Brain microvascular endothelial cell (primary cell): Measurements from ENCODE around the gene DENND4A.
"Not testable (repeated sequence)": the region's sequence is repeated elsewhere in the genome, so short reads cannot be mapped to it uniquely, and the experiment has no call there.

Source experiments
- DNase-seq: peaks from one replicate; pipeline ENCODE4 v3.0.0-alpha.2; 2020
- H3K27ac ChIP-seq: fragments of 250-450 bp; sonication (Bioruptor Pico); 2 replicates; pipeline ENCODE4 v1.5.1; 2020; ENCODE audit warnings: mild to moderate bottlenecking, moderate library complexity
- H3K27me3 ChIP-seq: fragments of 250-450 bp; sonication (Bioruptor Pico); replicated peaks from 2 replicates; pipeline ENCODE4 v1.5.1; 2020; ENCODE audit warnings: mild to moderate bottlenecking
- H3K36me3 ChIP-seq: fragments of 250-450 bp; sonication (Bioruptor Pico); replicated peaks from 2 replicates; pipeline ENCODE4 v1.5.1; 2020; ENCODE audit warnings: mild to moderate bottlenecking
- H3K4me3 ChIP-seq: 2 replicates; pipeline ENCODE4 v1.5.1; 2011; ENCODE audit warnings: low read depth, mild to moderate bottlenecking, control low read depth, low read length, moderate library complexity
- in situ Hi-C: cut with HindIII; loops from 2 replicates; pipeline ENCODE4 v1.10.0; 2017; ENCODE audit warnings: low sequenced_read_pairs, low pct_ligation_motif_present
- TF ChIP-seq, protein P1 (sequence below): IDR thresholded peaks from 2 replicates; pipeline ENCODE4 v1.5.1; 2011; ENCODE audit warnings: low read depth, mild to moderate bottlenecking, moderate library complexity, low read length, control low read depth, inconsistent platforms; ENCODE audit errors: missing control alignments

DENND4A gene

DNA sequence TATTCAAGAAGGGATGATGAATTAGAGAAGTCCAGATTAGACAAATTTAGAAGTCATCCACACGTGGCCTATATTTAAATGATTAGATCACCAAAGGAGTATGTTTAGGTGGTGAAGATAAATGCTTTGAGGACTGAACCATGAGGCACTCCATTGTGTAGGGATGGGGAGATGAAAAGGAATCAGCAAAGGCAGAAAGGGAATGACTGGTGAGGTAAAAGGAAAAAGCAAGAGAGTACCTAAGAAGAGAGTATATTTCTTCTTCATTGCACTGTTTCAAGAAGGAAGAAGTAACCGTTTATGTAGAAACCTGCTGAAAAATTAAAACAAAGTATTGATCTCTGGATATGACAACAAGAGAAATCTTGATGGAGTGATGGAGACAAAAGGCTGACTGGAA lies 40.7 kb downstream of the DENND4A start:
- no peaks in the 10 kb centered on the region for H3K27me3 ChIP-seq
- no peak for DNase-seq
- in situ Hi-C loops: no loop called here

DNA sequence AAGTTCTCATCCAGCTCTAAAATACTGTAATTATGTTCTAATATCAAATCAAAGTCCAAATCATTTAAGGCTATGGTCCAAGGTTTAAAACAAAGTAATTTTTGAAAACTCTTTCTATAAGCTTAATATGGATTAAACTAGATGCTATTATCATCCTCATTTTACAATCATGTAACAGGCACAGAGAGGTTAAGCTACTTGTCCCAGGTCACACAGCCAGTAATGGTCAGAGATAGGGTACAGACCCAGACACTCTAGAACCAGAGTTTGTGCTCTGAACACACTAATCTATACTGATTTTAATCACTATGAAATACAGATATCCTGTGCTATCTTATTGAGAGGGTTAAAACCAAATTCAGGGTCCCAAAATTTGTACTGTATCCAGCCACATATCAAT lies 44.8 kb downstream of the DENND4A start:
- in situ Hi-C loops: no loop called here
- TF ChIP-seq, protein P1, sequence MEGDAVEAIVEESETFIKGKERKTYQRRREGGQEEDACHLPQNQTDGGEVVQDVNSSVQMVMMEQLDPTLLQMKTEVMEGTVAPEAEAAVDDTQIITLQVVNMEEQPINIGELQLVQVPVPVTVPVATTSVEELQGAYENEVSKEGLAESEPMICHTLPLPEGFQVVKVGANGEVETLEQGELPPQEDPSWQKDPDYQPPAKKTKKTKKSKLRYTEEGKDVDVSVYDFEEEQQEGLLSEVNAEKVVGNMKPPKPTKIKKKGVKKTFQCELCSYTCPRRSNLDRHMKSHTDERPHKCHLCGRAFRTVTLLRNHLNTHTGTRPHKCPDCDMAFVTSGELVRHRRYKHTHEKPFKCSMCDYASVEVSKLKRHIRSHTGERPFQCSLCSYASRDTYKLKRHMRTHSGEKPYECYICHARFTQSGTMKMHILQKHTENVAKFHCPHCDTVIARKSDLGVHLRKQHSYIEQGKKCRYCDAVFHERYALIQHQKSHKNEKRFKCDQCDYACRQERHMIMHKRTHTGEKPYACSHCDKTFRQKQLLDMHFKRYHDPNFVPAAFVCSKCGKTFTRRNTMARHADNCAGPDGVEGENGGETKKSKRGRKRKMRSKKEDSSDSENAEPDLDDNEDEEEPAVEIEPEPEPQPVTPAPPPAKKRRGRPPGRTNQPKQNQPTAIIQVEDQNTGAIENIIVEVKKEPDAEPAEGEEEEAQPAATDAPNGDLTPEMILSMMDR: no peak
- H3K27ac ChIP-seq: no peak overlapping the region
- H3K4me3 ChIP-seq: no peak overlapping the region
- no peak for DNase-seq
- no peaks in the 10 kb centered on the region for H3K27me3 ChIP-seq
- no peaks in the 10 kb centered on the region for H3K36me3 ChIP-seq

More for the DNA sequence above, 40.7 kb downstream of the DENND4A start:
- Histone ChIP-seq H3K27ac (no peak overlapping the region), H3K4me3 (no peak overlapping the region), H3K36me3 (no peaks in the 10 kb centered on the region)
- TF ChIP-seq, protein P1: no peak

DNA sequence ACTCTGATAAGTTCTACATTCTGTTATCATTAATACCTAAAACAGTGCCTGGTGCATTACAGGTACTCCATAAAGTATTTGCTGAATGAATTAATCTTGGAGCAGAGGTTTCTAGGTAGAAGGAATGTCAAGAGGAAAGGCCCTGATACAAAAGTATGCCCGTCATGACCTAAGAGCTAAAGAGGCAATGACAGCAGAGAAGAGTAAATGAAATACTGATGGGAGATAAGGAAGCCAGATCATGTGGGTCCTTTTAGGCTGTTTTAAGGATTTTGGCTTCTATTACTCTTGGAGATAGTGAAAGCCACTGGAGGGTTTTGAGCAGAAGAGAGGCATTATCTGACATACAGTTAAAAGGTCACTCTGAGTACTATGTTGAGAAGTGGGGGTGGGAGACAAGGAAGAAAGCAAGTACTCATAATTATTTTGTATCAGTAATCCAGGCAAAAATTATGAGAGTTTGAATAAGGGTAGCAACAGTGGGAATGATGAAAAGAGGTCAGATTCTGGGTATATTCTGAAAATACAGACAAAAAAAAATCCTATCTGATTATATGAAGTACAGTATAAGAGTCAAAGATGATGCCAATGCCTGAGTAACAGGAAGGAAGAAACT lies 48.3 kb downstream of the DENND4A start:
- H3K4me3 ChIP-seq: no peak overlapping the region
- H3K36me3 ChIP-seq: no peaks in the 10 kb centered on the region
- TF ChIP-seq, protein P1: no peak
- H3K27me3 ChIP-seq: no peaks in the 10 kb centered on the region
- in situ Hi-C loops: no loop called here
- no peak overlapping the region for H3K27ac ChIP-seq
- DNase-seq: no peak

DNA sequence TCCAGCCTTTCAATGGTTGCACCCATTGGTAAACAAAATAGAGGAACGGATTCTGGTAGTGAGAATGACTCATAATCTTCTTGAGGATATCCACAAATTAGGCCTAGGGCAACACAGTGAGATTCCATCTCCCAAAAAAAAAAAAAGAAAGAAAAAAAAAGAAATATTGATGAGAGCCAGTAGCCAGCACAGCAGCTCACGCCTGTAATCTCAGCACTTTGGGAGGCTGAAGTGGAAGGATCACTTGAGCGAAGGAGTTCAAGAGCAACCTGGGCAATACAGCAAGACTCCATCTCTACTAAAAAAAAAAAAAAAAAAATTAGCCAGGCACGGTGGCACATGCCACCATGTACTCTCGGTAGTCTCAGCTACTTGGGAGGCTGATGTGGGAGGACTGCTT lies 51.9 kb downstream of the DENND4A start:
- DNase-seq: no peak
- Histone ChIP-seq H3K27ac (no peak overlapping the region), H3K4me3 (no peak overlapping the region), H3K27me3 (no peaks in the 10 kb centered on the region), H3K36me3 (peaks cover 3% of the 10 kb centered on the region)
- TF ChIP-seq, protein P1: no peak
- in situ Hi-C loops: no loop called here

DNA sequence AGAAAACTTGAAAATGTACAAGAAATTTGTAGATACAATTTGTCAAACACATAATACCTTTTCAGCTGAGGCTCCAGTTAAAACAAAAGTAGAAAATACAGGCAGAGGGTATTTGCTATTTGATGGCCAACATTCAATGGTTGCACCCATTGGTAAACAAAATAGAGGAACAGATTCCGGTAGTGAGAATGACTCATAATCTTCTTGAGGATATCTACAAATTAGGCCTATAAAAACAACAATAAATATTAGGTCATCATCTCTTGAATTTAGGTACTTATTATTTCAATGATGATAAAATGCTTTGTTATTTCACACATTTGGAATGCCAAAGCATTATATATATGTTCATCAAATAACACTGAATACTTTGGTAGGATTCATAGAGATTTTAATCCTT lies 53.4 kb downstream of the DENND4A start:
- H3K4me3 ChIP-seq: no peak overlapping the region
- no peaks in the 10 kb centered on the region for H3K27me3 ChIP-seq
- no peak overlapping the region for H3K27ac ChIP-seq
- DNase-seq: no peak
- H3K36me3 ChIP-seq: peaks cover 3% of the 10 kb centered on the region
- TF ChIP-seq, protein P1: no peak
- in situ Hi-C loops: no loop called here

DNA sequence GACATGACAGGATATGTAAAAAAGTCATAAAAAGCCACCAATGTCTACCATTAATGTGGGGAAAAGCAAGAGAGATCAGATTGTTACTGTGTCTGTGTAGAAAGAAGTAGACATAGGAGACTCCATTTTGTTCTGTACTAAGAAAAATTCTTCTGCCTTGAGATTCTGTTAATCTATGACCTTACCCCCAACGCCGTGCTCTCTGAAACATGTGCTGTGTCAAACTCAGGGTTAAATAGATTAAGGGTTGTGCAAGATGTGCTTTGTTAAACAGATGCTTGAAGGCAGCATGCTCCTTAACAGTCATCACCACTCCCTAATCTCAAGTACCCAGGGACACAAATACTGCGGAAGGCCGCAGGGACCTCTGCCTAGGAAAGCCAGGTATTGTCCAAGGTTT lies 58.5 kb downstream of the DENND4A start:
- H3K27ac ChIP-seq, H3K36me3 ChIP-seq, H3K27me3 ChIP-seq, DNase-seq, in situ Hi-C loops, H3K4me3 ChIP-seq: not testable (repeated sequence)
